ENCODE data around the gene ZBTB2. TPM values are rescaled to one million over a fixed set of nuclear protein-coding genes. Genes with fewer than 3 reads are reported as not detected.

ZBTB2 gene
- total and polyA plus RNA-seq, 10 of the 15 experiments (the other 5 are each of a cell fraction or from before 2014, with no cell fraction given): 4.2 to 21.9 (median 15.0) TPM

GRCh38 chr6:151440930-151441329 is 49.6 kb upstream of the ZBTB2 start:
- peak overlapping the region; percentile 32; the same call in 1 of the 2 replicates for H3K4me3 ChIP-seq
- no peak for TF ChIP-seq GABPA (IDR thresholded peaks at IDR 0.05; ENCODE audit: low read depth)
- no peak for TF ChIP-seq E2F8 (IDR thresholded peaks at IDR 0.05; ENCODE audit: low read depth, partially characterized antibody)
- TF ChIP-seq RAD21 (IDR thresholded peaks at IDR 0.05; ENCODE audit: insufficient read depth, low read depth, low read length): peak; percentile 67
- TF ChIP-seq KDM1A (IDR thresholded peaks at IDR 0.05; ENCODE audit: borderline replicate concordance): no peak
- no peak for TF ChIP-seq IRF3 (IDR thresholded peaks at IDR 0.05)
- peak; percentile 46; the same call in 1 of the 2 replicates for TF ChIP-seq SMC3 (IDR thresholded peaks at IDR 0.05; ENCODE audit: borderline replicate concordance, low read length)
- TF ChIP-seq CUX1 (IDR thresholded peaks at IDR 0.05; ENCODE audit: insufficient replicate concordance, low read depth, low read length): no peak
- TF ChIP-seq CTCF (IDR thresholded peaks at IDR 0.05 in 2 of 3, conservative IDR thresholded peaks at IDR 0.05 in 1 of 3; ENCODE audit: control insufficient read depth in 2 of 3, extremely low read depth in 1 of 3, insufficient read depth in 1 of 3, low read depth in 3 of 3, low read length in 3 of 3): peak; percentile 24 to 50 (median 49); a peak in 5 of 6 replicates
- no peaks in the 10 kb centered on the region for H4K20me1 ChIP-seq (ENCODE audit: control insufficient read depth, insufficient read depth)
- ChIA-PET CTCF (interaction anchor here (0.7 to 7.1 kb wide), 29 partner anchors 11 to 898 kb away, joined by 3 to 76 read pairs (median 6); partner anchors contain the start of gene RMND1), RAD21 (ENCODE audit: unreplicated experiment) (interaction anchor here (0.8 to 3.3 kb wide), 17 partner anchors 11 to 897 kb away, joined by 3 to 24 read pairs (median 4); partner anchors contain the start of gene RMND1), POLR2A (interaction anchor here (1.4 to 2.5 kb wide), 3 partner anchors 11 to 51 kb away, joined by 3 to 18 read pairs (median 8); partner anchors contain the start of gene RMND1), SMC1A (ENCODE audit: uncharacterized antibody, unreplicated experiment) (interaction anchor here (0.7 to 3.5 kb wide), 20 partner anchors 8 to 895 kb away, joined by 3 to 29 read pairs (median 4); partner anchors contain the start of gene RMND1)
- no peak for DNase-seq (ENCODE audit: low read depth, low spot score)
- peak overlapping the region; percentile 38; the same call in 1 of the 2 replicates for H3K9ac ChIP-seq (ENCODE audit: control insufficient read depth, insufficient read depth, low read length)
- in situ Hi-C loops (cut with MboI) (loop anchor here (25.0 kb wide), 1 partner anchor 1546 kb away; the partner anchor contains the start of gene FBXO5), intact Hi-C loops (cut with micrococcal nuclease; ENCODE audit: unreplicated experiment) (loop anchor here (5.0 to 10.0 kb wide), 3 partner anchors 36 to 824 kb away; no protein-coding TSS in a partner anchor)
- 49% methylated on average over 2 of the region's 2 CpGs for WGBS (ENCODE audit: insufficient coverage, insufficient replicate concordance, low lambda C conversion rate, missing lambda C conversion rate)
- no TSS peak for BruUV-seq (replicated peaks)
- peaks cover 13% of the 10 kb centered on the region for H3K4me1 ChIP-seq (ENCODE audit: control insufficient read depth, insufficient read depth, low read length)
- peaks cover 28% of the 10 kb centered on the region for H3K79me2 ChIP-seq (ENCODE audit: control insufficient read depth, insufficient read depth, low read length)
- ATAC-seq: peak; percentile 65
- H3K36me3 ChIP-seq (ENCODE audit: control insufficient read depth in 2 of 2, insufficient read depth in 2 of 2, low read length in 1 of 2): peaks cover 0 to 13% of the 10 kb centered on the region in 2 experiments
- peak overlapping the region; percentile 1 for H2AFZ ChIP-seq (ENCODE audit: control insufficient read depth, low read depth, low read length)
- peak overlapping the region; percentile 61 for H3K27ac ChIP-seq (ENCODE audit: control insufficient read depth, insufficient read depth)
- H3K9me3 ChIP-seq (replicated peaks; ENCODE audit: control insufficient read depth, insufficient read depth, low read length): no peaks in the 10 kb centered on the region
- peak overlapping the region; percentile 85 for H3K4me2 ChIP-seq (ENCODE audit: control insufficient read depth, insufficient read depth)
- H3K27me3 ChIP-seq (replicated peaks in 1 of 2; ENCODE audit: control insufficient read depth in 2 of 2, insufficient read depth in 2 of 2, low read length in 1 of 2): no peaks in the 10 kb centered on the region
- no peak for FAIRE-seq
